Medulla oblongata (tissue), 1 donor: ENCODE data around the gene SERPINB11.
"Not testable (repeated sequence)": the region's sequence is repeated elsewhere in the genome, so short reads cannot be mapped to it uniquely, and the experiment has no call there.

ENCODE experiments used
- DNase-seq: peaks from one replicate; pipeline ENCODE4 v3.0.0-alpha.2; 2015; ENCODE audit errors: extremely low spot score

The SERPINB11 gene

DNA sequence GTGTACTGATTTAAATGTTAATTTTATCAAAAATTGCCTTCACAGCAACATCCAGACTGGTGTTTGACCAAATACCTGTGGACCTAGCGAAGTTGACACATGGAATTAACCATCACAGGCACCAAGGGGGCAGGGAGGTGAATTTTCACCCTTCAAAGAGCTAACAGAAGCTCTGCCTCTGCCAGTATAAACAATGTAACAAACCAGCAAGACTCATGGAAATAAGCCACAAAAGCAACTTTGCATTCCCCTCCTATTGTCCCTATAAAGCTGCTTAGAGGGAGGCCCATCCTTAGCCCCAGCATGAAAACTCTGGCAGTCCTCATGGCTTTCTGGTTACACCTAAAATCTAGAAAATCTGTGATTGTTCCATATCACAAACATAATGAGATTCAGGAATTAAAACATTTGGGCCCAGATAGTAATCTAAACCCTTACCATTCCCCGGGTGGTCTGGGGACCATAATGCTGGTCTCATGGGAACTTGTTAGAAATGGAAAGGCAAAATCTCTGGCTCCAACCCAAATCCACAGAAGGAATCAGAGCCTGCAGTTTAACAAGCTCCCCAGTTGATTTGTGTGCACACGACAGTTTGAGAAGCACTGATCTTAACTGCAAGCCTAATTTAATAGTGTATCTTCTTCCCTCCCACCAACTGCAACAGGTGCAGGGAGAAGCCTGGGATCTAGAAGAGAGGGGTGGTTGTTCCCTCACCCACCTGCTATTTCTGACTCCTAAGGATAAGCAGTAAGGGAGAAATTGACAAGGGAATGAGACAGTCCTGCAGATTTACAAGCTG, 23.1 kb downstream of the SERPINB11 start:
- DNase-seq = no peak

DNA sequence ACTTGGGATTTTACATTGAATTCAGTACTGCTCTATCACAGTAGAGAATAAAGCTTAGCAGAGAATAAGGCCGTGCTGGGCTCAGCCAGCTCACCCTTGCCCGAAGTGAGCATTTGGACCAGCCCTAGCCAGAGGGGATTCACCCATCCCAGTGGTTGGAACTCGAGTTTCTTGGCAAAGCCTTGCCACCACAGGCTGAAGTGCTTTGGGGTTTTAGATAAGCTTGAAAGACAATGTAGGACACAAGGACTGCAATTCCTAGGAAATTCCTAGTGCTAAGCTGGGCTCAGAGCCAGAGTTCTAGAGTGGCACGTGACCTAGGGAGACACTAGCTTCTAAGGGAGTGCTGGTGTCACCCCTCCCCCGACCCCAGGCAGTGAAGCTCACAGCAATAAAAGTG, 28.0 kb downstream of the SERPINB11 start:
- no peak for DNase-seq

DNA sequence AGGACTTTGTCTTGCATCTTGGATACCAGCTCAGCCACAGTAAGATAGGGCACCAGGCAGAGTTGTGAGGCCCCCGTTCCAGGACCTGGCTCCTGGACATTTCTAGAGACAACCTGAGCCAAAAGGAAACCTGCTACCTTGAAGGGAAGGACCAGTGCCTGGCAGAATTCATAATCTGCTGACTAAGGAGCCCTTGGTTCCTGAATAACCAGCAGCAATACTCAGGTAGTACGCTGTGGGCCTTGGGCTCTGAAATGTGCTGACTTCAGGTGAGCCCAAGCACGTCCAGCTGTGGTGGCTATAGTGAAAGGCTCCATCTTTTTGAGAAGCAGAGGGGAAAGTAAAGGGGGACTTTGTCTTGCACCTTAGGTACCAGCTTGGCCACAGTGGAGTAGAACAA, 28.5 kb downstream of the SERPINB11 start:
- DNase-seq = no peak

DNA sequence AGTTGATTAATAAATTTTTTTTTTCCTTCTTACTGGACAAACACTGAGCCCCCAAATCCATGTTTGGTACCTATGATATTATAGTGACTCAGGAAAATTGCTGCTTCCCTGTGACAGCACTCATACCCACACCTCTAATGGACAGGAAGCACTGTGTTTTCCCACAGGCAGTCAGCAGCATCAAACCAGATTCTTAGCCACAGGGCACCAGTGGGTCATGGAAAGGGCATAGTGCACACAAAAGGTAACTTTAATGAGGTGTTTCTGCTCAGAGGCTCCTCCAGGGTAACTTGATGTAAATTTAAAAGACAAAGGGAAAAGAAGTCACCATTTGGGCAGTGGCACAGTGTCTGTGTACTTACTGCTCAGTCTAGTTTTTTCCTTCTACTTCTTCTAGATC, 34.1 kb downstream of the SERPINB11 start:
- DNase-seq = no peak

GRCh38 chr18:63741769-63742168, 39.0 kb downstream of the SERPINB11 start:
- DNase-seq = no peak

DNA sequence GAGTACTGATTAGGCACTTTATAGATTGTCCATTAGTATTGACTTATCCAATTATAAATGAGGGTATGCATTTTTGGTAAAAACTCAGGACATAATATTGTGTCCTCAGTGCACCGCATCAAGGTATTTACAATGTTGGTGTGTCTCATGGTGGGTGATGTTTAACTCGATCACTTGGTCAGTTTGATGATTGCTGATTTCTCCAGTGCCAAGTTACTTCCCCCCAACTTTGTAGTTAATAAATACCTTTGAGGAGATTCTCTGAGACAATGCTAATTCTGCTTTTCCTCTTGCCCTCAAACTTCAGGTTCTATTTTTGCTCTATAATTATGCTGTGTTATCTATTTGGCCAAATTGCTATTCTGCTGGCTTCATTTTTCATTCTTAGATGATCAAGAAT, 44.2 kb downstream of the SERPINB11 start:
- DNase-seq = no peak

- no peak for DNase-seq
Observed at GRCh38 chr18:63749489-63749888, 46.7 kb downstream of the SERPINB11 start.

GRCh38 chr18:63752636-63753035, 49.9 kb downstream of the SERPINB11 start:
- DNase-seq = no peak

DNA sequence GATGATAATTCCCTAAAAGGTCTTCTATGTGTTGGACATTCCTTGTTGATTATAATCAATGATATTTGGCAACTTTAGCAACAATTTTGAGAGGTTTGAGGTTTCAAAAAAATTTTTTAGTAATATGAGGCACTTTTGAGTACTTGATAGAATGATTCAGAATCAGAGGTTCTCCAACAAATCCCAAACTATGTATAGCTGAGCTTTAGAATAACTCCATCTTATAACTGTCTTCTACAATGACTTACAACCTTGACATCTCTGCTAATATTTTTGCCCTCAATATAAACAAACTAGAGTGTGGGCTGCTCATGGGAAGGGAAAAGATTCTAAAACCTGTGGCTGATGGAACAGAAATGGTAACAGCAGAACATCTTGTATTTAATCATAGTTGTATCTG, 50.9 kb downstream of the SERPINB11 start:
- DNase-seq = no peak

DNA sequence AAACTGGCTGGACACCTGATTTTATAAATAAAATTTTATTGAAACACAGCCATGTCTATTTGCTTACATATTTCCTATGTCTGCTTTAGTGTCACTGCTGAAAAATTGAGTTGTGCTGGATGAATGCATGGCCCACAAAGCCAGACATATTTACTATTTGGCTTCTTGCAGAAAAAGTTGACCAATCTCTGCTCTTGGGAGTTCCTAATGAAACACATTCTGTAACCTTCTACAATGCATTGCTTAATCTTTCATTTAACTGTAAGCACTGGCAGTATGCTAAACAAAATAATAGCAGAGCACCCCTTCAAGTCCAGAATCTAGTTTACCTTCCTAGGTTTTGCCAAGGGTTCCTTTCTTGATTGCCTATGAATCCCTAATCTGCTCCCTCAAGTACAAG, 54.8 kb downstream of the SERPINB11 start:
- no peak for DNase-seq

DNA sequence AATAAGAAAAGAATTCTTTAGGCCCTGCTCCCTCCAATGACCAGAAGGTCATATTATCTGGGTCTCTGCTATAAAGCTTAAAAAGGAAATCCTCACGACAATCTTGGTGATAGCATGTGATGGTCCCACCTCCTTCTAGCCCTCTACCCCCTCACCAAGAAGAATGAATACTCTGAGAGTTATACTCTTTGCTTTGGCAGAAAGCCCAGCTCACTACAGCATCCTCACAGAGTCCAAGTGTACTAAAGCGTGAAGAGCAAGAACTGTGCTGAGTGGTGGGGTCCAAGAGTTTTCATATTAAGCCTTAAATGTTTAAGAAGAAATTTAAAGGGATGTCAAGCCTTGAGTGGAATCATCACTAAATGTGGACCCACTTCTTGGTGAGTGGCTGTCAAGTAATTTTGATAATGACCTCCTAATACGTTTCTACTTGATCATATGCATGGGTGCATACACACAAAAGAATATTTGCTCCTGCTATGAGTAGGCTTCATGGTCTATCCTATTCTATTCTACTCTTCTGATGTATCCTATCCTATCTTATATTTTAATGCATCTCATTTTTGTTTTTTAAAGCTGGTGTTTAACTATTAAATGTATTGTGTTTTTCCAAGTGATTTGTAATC, 56.0 kb downstream of the SERPINB11 start:
- DNase-seq = no peak

DNA sequence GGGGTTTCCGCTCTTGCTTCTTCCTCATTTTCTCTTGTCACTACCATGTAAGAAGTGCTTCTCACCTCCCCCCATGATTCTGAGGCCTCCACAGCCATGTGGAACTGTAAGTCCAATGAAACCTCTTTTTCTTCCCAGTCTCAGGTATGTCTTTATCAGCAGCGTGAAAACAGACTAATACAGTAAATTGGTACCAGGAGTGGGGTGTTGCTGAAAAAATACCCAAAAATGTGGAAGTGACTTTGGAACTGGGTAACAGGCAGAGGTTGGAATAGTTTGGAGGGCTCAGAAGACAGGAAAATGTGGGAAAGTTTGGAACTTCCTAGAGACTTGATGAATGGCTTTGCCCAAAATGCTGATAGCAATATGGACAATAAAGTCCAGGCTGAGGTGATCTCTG, 57.0 kb downstream of the SERPINB11 start:
- not testable (repeated sequence) for DNase-seq

DNA sequence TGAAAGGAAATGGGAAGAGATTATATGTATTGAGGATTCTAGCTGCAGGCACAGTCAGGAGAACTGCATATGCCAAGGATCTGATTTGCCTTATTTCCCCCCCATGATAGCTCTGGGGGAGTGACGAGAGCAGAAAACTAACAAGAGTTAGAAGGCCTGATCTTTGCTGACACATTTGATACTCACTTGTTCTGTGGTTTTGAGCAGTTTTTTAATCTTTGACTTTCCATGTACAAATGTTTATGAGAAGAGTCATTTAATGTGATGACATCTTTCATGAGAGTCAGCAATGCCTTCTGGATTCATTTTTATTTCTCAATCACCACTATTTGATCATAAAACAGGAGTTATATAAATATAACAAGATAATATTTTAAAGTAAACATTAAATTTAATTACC, 59.8 kb downstream of the SERPINB11 start:
- no peak for DNase-seq

DNA sequence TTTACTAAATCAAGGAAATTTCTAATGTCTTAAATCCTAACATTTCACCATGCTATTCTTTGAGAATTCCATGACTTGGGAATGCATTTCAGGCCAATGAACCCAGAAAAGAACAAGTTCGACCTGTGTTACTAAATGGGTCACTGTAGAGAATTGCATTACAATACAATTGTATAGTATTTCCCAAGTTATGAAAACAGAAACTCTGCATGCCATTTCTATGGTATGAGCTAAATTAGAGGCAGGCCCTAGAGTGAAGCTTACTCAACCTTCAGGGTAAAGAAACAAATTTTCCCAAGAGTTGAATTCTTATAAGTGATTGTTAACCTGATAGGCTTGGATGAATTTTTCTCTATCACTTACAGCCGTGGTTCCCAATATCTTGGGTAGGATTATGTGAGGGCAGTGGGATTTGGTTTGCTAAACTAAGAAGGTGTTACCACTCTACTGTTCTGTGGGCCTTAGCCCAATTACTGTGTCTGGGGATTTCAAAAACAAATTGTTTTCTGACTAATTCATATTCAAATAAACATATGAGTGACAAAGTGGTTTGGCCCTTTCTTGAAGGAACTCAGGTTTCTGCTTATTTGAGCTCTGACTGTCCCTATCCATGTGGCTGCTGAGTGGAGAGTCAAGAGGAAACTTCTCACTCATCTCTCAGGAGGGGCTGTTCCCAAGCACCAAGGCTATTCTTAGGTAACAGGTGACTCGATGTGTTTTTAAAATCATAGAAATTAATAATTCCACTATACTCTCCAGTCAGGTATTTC, 61.3 kb downstream of the SERPINB11 start:
- no peak for DNase-seq

- DNase-seq = no peak
Observed at GRCh38 chr18:63765837-63766236, 63.1 kb downstream of the SERPINB11 start.
